Measurements from ENCODE around the gene CREB3L4. TPM values are rescaled to one million over a fixed set of nuclear protein-coding genes. Genes with fewer than 3 reads are reported as not detected.
A peak's percentile ranks its signal among the peaks of the same experiment; 100 is the strongest.

CREB3L4 gene
- total and polyA plus RNA-seq, 2 of the 13 experiments (the other 11 are each of a cell fraction or from before 2014, with no cell fraction given), result 9.9 to 18.7 TPM

- TF ChIP-seq POGK (CRISPR knock-in tag; conservative IDR thresholded peaks at IDR 0.05) (no peak), ATF6 (CRISPR knock-in tag; conservative IDR thresholded peaks at IDR 0.05) (0 out of 2 replicates have a peak, but pooled peaks have one; percentile 30), NFKBIZ (CRISPR knock-in tag; IDR thresholded peaks at IDR 0.05) (no peak), PAF1 (CRISPR knock-in tag; IDR thresholded peaks at IDR 0.05) (no peak), ZNF225 (CRISPR knock-in tag; IDR thresholded peaks at IDR 0.05) (no peak), FOXJ3 (CRISPR knock-in tag; IDR thresholded peaks at IDR 0.05; ENCODE audit: borderline replicate concordance) (no peak), ZBTB26 (CRISPR knock-in tag; IDR thresholded peaks at IDR 0.05; ENCODE audit: borderline replicate concordance) (no peak), MZF1 (CRISPR knock-in tag; IDR thresholded peaks at IDR 0.05; ENCODE audit: borderline replicate concordance) (no peak), ZNF512 (CRISPR knock-in tag; IDR thresholded peaks at IDR 0.05) (no peak), MATR3 (CRISPR knock-in tag; IDR thresholded peaks at IDR 0.05) (no peak), SRF (IDR thresholded peaks at IDR 0.05; ENCODE audit: low read depth, low read length) (no peak), ZSCAN9 (CRISPR knock-in tag; IDR thresholded peaks at IDR 0.05; ENCODE audit: borderline replicate concordance) (0 out of 2 replicates have a peak, but pooled peaks have one; percentile 6), ZBTB21 (CRISPR knock-in tag; IDR thresholded peaks at IDR 0.05) (no peak), KLF16 (CRISPR knock-in tag; IDR thresholded peaks at IDR 0.05) (no peak), HNRNPL (IDR thresholded peaks at IDR 0.05; ENCODE audit: low read depth, low read length) (no peak), NBN (conservative IDR thresholded peaks at IDR 0.05) (no peak), SRSF4 (IDR thresholded peaks at IDR 0.05; ENCODE audit: low read depth, low read length, poor library complexity, severe bottlenecking) (no peak), THAP7 (CRISPR knock-in tag; IDR thresholded peaks at IDR 0.05) (no peak), ZNF790 (CRISPR knock-in tag; IDR thresholded peaks at IDR 0.05; ENCODE audit: borderline replicate concordance) (no peak), REPIN1 (CRISPR knock-in tag; IDR thresholded peaks at IDR 0.05; ENCODE audit: borderline replicate concordance, low read depth) (no peak), EEA1 (CRISPR knock-in tag; IDR thresholded peaks at IDR 0.05; ENCODE audit: borderline replicate concordance) (no peak), ZSCAN30 (CRISPR knock-in tag; IDR thresholded peaks at IDR 0.05) (no peak)
Observed at GRCh38 chr1:153978274-153978909, 10.7 kb downstream of the CREB3L4 start (continued).

Data from HepG2 (cell line).